Measurements from ENCODE around the gene BTD.

- TF ChIP-seq CTCF (IDR thresholded peaks at IDR 0.05 in 4 of 5, conservative IDR thresholded peaks at IDR 0.05 in 1 of 5) (no peak), POLR2A (IDR thresholded peaks at IDR 0.05) (no peak)
These were observed 53.3 kb downstream of the BTD start for GRCh38 chr3:15654891-15655290.

All from gastrocnemius medialis (tissue), 4 donors.